Limb (tissue), 2 donors: ENCODE data around the gene DYNC1H1.
A peak's percentile ranks its signal among the peaks of the same experiment; 100 is the strongest.

Source experiments
- DNase-seq, 2 donors: peaks; one replicate each; pipeline ENCODE4 v3.0.0-alpha.2; 2016; ENCODE audit errors: extremely low spot score in 2 of 2

The DYNC1H1 gene

DNA sequence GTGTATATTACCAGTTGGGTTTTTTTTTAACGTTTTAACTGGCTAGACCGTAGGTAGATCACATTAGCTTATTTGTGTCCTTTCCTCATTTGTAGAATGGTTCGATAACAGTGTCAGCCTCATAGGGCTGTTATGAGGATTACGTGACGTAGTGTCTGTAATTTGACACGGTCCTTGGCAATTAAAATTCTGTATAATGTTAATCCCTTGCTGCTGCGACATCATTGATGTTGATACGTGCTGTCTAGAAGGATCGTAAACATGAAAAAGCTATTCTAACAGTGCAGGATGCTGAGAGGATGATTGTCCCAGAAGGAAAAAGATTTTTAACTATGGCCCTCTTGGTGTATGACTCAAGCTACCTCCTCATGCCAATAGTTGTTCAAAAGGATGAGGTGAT lies 71.5 kb downstream of the DYNC1H1 start:
- DNase-seq: no peak

DNA sequence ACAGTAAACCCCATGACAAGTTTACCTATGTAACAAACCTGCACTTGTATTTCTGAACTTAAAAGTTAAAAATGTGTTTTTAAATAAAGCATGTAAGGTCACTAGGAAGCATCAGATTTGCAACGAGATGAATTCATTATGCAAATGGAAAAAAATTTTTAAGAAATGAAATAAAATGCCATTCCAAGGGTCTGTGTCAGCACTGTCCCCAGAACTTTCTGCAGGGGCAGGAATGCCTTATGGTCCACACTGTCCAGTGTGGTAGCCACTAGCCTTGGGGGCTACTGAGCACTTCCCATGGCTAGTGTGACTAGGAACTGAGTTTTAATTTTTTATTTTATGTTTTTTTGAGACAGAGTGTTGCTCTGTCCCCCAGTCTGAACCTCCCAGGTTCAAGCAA lies 73.3 kb downstream of the DYNC1H1 start:
- DNase-seq: no peak

GRCh38 chr14:102039157-102039556 lies 74.8 kb downstream of the DYNC1H1 start:
- no peak for DNase-seq

DNA sequence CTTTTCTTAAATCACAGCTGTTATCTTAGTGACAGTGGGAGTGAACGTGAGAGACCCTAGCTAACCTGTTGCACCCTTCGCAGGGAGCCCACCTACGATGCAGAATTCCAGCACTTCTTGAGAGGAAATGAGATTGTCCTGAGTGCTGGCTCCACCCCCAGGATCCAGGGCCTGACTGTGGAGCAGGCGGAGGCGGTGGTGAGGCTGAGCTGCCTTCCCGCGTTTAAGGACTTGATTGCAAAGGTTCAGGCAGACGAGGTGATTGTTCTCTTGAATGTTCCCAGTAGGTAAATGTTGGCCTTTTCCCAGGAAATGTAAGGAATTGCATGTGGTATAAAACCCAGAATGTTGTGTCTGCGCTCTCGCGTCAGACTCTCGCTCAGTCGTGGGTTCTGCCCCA lies 75.8 kb downstream of the DYNC1H1 start:
- no peak for DNase-seq

GRCh38 chr14:102042699-102043098 lies 78.3 kb downstream of the DYNC1H1 start:
- DNase-seq: no peak

GRCh38 chr14:102043251-102044025 lies 79.1 kb downstream of the DYNC1H1 start:
- DNase-seq: no peak

DNA sequence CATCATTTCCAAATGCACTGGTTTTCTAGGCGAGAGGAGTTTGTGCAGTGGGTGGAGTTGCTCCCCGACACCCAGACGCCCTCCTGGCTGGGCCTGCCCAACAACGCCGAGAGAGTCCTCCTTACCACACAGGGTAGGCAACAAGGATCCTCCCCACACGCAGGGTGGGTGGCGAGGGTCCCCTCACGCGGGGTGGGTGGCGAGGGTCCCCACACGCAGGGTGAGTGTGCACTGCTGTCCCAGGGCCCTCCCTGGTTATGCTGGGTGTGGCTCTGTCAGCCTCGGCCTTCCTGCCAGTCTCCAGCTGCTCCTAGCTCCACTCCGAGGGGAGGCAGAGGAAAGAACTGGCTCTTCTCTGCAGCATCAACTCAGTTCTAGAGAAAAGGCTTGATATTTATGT lies 80.2 kb downstream of the DYNC1H1 start:
- no peak for DNase-seq

DNA sequence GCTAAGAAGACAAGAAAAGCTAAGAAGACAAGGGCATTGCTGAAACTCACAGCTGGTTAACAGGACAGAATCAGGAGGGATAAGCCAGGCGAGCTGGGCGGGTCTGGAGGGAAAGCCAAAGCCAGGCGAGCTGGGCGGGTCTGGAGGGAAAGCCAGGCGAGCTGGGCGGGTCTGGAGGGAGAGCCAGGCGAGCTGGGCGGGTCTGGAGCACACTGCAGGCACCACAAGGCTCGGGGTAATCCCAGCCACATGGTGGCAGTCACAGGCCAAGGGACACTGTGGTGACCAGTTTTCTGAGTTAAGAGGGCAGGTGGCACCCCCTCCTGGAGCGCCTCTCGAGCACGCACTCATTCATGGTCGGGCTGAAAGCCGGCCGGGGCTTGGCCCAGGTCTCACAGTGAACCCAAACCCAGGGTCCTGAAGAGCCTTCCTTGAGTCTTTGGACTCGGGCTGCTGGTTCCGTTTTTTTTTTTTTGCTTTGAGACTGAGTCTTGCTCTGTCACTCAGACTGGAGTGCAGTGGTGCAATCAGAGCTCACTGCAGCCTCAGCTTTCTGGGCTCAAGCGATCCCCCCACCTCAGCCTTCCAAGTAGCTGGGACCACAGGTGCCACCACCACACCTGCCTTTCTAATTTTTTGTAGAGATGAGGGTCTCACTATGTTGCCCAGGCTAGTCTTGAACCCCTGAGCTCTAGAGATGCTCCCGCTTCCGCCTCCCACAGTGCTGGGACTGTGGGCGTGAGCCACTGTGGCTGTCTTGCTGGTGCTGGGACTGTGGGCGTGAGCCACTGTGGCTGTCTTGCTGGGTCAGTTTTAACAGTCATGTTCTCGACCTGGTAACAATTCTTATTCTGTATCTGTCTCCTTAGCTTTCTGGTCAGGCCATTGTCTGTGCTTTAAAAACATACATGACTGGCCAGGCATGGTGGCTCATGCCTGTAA lies 82.2 kb downstream of the DYNC1H1 start:
- DNase-seq: peak; percentile 59 to 66

DNA sequence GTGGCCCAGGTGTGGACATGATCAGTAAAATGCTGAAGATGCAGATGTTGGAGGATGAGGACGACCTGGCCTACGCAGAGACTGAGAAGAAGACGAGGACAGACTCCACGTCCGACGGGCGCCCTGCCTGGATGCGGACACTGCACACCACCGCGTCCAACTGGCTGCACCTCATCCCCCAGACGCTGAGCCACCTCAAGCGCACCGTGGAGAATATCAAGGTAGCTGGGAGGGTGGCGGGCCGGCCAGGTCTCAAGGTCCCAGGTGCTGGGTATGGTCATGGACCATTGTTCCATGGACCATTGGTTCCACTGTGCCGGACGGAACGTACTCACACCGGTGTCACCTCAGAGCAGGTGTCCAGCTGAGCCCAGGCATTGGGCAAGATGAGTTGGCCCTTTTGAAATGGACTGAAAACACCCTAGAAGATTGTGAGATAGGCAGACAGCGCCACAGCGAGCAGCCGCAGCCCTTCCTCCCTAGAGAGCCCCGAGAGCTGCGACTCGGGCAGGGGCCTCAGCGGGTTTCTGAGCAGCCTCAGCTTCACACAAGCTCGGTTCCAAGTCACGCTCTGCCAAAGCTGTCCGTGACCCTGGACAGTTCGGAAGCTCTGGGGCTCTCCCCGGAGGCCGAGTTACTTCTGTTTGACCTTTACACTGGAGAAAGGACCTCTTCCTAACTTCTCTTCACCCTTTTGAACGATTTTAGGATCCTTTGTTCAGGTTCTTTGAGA lies 83.6 kb downstream of the DYNC1H1 start:
- no peak for DNase-seq

DNA sequence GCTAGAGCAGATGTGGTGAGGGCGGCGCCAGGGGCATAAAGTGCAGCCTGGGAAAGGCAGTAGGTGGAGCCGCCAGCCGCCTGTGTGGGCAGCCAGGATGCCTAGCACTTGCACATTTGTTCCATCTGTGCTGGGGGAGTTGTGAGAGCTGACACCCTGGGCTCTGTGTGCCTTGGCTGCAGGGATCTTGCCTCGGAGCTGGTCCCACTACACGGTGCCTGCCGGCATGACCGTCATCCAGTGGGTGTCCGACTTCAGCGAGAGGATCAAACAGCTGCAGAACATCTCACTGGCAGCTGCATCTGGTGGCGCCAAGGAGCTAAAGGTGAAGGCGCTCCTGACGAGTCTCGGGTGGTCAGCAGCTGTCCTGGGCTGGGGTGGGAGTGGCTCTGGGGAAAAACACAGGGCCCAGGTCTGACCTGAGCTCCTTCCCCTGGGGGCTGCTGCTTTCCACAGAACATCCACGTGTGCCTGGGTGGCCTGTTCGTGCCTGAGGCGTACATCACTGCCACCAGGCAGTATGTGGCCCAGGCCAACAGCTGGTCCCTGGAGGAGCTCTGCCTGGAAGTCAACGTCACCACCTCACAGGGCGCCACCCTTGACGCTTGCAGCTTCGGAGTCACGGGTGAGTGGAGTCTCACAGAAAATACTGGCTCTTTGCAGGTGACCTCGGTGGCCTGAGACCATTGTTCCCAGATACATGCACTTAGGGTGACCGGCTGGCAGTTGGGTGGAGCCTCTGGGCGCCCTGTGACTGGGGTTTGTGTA lies 85.1 kb downstream of the DYNC1H1 start:
- DNase-seq: no peak

DNA sequence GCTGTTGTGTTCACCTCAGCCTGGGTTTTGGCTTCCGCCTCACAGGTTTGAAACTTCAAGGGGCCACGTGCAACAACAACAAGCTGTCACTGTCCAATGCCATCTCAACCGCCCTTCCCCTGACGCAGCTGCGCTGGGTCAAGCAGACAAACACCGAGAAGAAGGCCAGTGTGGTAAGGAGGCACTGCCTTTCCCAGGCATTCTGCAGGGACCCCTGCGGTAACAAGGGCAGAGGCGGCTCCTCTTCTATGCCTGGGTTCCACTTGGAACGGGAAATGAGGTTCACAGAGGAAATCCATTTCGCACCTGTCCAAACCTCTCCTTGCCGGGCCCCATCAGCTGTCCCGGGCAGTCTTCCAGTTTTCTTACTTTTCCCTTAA lies 85.6 kb downstream of the DYNC1H1 start:
- DNase-seq: no peak

GRCh38 chr14:102050625-102051024 lies 86.3 kb downstream of the DYNC1H1 start:
- DNase-seq: peak; percentile 50 to 68

DNA sequence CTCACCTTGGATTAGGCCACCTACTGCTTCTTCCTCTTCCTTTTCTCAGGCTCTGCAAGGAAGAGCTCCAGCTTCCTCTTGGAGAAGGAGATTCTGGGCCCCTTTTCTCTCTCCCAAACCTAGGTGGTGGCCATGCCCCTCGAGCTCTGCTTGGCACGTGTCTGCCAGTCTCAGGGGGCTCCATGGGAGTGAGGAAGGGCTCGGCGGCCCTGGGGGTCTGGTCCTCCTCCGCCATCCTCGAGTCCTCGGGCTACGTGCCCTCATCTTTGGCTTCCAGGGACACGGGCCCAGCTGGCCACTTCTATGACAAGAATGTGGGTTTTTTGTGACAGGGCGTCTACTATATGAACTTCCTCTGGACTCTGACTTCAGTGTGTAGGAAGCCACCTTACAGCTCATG lies 88.1 kb downstream of the DYNC1H1 start:
- no peak for DNase-seq

DNA sequence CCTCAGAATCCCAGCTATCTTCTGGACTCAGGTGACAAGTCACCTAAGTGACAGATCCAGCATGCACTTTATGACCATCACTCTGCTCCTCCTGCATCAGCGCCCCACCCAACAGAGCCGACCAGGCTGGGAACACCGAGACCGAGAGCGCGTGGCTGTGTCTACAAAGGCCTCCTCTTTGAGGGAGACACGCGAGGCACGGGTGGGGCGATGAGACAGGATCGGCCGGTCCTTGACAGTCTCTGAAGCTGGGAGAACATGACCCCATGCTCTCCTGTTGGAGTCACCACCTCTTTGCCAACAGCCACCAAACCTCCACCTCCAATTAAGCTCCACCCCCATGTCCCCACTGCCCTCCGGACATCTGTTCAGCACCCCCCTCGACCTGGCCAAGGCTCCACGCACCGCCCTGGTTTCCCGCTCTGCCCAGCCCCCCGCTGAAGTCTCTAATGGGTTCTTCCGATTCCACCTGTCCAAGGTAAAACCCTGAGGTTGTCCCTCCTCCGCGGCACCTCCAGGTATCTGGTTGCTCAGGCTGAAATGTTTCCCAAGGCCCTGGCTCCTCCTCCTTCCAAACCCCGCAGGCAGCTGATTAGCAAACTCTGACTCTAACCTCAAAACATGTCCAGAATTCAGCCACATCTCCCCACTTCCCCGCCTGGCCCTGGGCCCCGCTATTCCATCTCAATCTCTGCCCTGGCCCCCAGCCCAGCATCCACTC lies 91.0 kb downstream of the DYNC1H1 start:
- DNase-seq: no peak

DNA sequence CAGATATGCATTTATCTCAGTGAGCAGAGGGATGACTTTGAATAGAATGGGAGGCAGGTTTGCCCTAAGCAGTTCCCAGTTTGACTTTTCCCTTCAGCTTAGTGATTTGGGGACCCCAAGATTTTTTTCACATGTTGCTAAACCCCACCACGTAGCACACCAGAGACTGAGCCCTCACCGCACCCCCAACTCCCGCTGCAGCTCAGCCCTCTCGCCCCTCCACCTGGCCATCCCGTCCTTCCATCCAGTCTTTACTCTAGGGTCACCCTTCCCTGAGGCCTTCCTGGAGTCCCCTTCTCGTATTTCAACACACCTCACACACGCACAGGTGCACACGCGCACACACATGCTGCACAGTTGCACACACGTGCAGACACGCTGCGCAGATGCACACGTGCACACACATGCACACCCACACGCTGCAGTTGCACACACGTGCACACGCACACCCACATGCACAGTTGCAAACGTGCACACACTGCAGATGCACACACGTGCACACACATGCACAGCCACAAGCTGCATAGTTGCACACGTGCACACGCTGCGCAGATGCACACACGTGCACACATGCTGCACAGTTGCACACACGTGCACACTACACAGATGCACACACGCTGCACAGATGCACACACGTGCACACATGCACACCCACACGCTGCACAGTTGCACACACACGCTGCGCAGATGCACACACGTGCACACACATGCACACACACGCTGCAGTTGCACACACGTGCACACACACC lies 92.5 kb downstream of the DYNC1H1 start:
- DNase-seq: no peak

- no peak for DNase-seq
These were observed 93.2 kb downstream of the DYNC1H1 start for GRCh38 chr14:102057480-102058114.

- DNase-seq: no peak
These were observed 93.8 kb downstream of the DYNC1H1 start for GRCh38 chr14:102058146-102058545.

DNA sequence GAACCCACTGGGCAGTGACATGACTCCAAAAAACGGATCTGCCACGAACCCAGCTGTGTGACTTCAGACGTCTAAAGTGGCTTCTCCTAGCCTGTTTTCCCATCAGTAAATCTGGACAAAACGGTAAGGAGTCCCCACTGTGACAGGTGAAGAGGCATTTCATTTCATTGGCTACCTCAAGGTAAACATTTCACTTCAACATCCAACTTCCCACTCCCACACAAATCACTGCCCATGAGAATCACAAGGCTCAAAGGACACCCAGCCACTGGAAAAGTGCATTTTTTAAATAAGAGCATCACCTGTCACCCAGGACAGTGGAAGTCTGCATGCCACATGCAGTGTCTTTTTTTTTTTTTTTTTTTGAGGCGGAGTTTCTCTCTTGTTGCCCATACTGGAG lies 94.6 kb downstream of the DYNC1H1 start:
- DNase-seq: no peak

DNA sequence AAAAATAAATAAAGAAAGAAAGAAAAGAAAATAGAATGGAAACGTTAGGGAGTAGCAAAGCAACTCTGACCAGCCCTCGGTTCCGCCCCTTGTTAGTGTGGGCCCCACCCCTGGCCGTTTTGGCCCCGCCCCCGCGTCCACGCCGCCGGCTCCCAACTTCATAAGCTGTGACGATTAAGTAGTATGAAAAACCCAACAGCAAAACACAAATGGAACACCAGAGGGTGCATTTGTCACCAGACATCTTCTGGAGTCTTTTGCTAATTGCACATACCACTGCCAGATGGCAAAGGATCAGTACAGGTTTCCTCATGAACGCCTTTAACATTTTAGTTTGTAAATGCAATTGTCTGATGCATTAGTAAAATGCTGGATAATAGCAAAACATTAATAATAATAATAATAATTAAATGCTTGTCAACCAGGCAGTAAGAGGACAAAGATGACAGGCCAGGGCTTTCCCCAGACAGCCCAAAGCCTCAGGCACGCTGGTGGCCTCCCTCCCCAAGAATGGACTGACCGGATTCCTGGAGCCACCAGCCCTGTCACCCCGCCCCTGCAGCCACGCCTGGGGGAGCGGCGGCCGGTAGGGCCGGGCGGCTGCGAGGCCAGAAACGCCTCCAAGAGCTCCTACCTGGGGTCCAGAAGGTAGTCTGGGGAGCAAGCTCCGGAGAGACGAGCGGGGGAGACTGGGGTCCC lies 98.9 kb downstream of the DYNC1H1 start:
- DNase-seq: peak; percentile 71 to 81
